Stomach smooth muscle (tissue), 2 donors: Measurements from ENCODE around the gene CGGBP1.
A peak's percentile ranks its signal among the peaks of the same experiment; 100 is the strongest.
"Not testable (repeated sequence)": the region's sequence is repeated elsewhere in the genome, so short reads cannot be mapped to it uniquely, and the experiment has no call there.

ENCODE experiments used
- H3K27ac ChIP-seq: one replicate; pipeline ENCODE4 v1.7.0; 2013; ENCODE audit warnings: mild to moderate bottlenecking, low read length, inconsistent platforms
- H3K27me3 ChIP-seq, 2 donors: one replicate each; pipeline ENCODE4 v1.7.0; 2013; ENCODE audit warnings: low read length in 2 of 2; ENCODE audit not compliant: insufficient read depth in 2 of 2, control insufficient read depth in 1 of 2
- H3K36me3 ChIP-seq, 2 donors: one replicate each; pipeline ENCODE4 v1.7.0; 2013; ENCODE audit warnings: low read length in 2 of 2; ENCODE audit not compliant: control insufficient read depth in 2 of 2, insufficient read depth in 2 of 2
- H3K4me1 ChIP-seq: one replicate; pipeline ENCODE4 v1.7.0; 2013; ENCODE audit warnings: low read length; ENCODE audit not compliant: control insufficient read depth, insufficient read depth
- H3K4me3 ChIP-seq, 2 donors: one replicate each; pipeline ENCODE4 v1.7.0; 2013; ENCODE audit warnings: low read length in 2 of 2
- H3K9ac ChIP-seq, 2 donors: one replicate each; pipeline ENCODE4 v1.7.0; 2013; ENCODE audit warnings: low read length in 2 of 2, mild to moderate bottlenecking in 1 of 2
- H3K9me3 ChIP-seq, 2 donors: one replicate each; pipeline ENCODE4 v1.7.0; 2013; ENCODE audit warnings: low read length in 2 of 2; ENCODE audit not compliant: control insufficient read depth in 2 of 2
- donor health status: healthy.
- donor health status: Pancreatic carcinoma.

CGGBP1 gene

GRCh38 chr3:88034491-88035275, 24.1 kb downstream of the CGGBP1 start:
- H3K4me1 ChIP-seq, result no peaks in the 10 kb centered on the region
- H3K9me3 ChIP-seq, result no peaks in the 10 kb centered on the region
- no peak overlapping the region for H3K4me3 ChIP-seq
- no peak overlapping the region for H3K9ac ChIP-seq
- no peaks in the 10 kb centered on the region for H3K36me3 ChIP-seq
- H3K27me3 ChIP-seq, result no peaks in the 10 kb centered on the region
- H3K27ac ChIP-seq, result no peak overlapping the region

DNA sequence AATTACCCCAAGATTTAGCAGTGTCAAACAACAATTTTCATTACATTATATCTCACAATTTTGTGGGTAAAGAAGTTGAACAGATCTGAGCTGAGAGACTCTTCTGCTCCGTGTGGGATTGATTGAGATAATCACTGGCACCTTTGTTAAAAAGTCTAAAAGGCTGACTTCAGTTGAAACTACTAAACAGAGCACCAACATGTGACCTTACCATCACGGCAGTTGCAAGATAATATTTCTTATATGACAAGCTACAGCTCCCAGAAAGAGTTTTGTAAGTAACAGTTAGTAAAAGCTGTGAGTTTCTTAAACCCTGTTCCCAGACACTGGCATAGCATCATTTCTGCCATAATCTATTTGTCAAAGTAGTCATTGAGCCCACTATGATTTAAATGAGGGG, 25.0 kb downstream of the CGGBP1 start:
- Histone ChIP-seq H3K4me1 (no peaks in the 10 kb centered on the region), H3K27me3 (no peaks in the 10 kb centered on the region), H3K9ac (no peak overlapping the region), H3K4me3 (no peak overlapping the region), H3K36me3 (no peaks in the 10 kb centered on the region), H3K9me3 (no peaks in the 10 kb centered on the region), H3K27ac (no peak overlapping the region)

DNA sequence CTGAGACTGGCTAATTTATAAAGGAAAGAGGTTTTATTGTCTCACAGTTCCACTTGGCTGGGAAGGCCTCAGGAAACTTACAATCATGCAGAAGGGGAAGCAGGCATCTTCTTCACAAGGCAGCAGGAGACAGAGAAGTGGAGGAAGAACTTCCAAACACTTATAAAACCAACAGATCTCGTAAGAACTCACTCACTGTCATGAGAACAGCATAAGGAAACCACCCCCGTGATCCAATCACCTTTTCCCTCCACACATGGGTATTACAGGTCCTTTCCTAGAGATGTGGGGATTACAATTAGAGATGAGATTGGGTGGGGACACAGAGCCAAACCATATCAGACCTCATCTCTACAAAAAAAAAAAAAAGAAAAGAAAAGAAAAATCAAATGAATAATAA, 25.7 kb downstream of the CGGBP1 start:
- H3K9me3 ChIP-seq, result no peaks in the 10 kb centered on the region
- H3K27ac ChIP-seq, result no peak overlapping the region
- H3K27me3 ChIP-seq, result no peaks in the 10 kb centered on the region
- H3K9ac ChIP-seq, result no peak overlapping the region
- H3K4me1 ChIP-seq, result no peaks in the 10 kb centered on the region
- no peaks in the 10 kb centered on the region for H3K36me3 ChIP-seq
- no peak overlapping the region for H3K4me3 ChIP-seq

- Histone ChIP-seq H3K27me3 (no peaks in the 10 kb centered on the region), H3K27ac (peak overlapping the region; percentile 67), H3K4me1 (no peaks in the 10 kb centered on the region), H3K9me3 (no peaks in the 10 kb centered on the region), H3K36me3 (no peaks in the 10 kb centered on the region), H3K4me3 (peak overlapping the region; percentile 42 to 66), H3K9ac (peak overlapping the region; percentile 2 to 12)
Measured at GRCh38 chr3:88032245-88032644, 26.6 kb downstream of the CGGBP1 start.

- H3K9ac ChIP-seq, result peak overlapping the region; percentile 2 to 12
- no peaks in the 10 kb centered on the region for H3K27me3 ChIP-seq
- H3K4me1 ChIP-seq, result no peaks in the 10 kb centered on the region
- H3K36me3 ChIP-seq, result no peaks in the 10 kb centered on the region
- peak overlapping the region; percentile 42 to 66 for H3K4me3 ChIP-seq
- H3K27ac ChIP-seq, result peak overlapping the region; percentile 67
- no peaks in the 10 kb centered on the region for H3K9me3 ChIP-seq
Measured at GRCh38 chr3:88031642-88032077, 27.1 kb downstream of the CGGBP1 start.

DNA sequence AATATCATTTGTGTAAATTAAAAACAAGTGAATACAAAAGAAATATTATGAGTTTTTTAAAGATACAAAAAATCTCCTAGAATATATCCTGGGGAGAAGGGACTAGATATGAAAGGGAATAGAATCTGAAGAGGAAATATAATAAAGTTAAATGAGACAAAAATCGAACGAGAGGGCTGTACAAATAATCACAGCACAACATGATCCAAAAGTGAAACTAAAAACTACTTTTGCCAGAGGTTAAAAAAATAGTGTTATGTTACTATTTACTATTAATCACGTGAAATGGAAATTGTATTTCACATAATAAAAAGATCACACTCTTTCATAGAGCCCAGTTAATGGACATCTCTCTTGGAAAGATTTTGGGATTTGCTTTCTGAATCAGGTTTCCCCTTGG, 28.6 kb downstream of the CGGBP1 start:
- no peak overlapping the region for H3K9ac ChIP-seq
- no peaks in the 10 kb centered on the region for H3K4me1 ChIP-seq
- H3K4me3 ChIP-seq, result no peak overlapping the region
- no peaks in the 10 kb centered on the region for H3K36me3 ChIP-seq
- no peak overlapping the region for H3K27ac ChIP-seq
- peaks cover 0 to 7% of the 10 kb centered on the region in 2 donors for H3K9me3 ChIP-seq
- no peaks in the 10 kb centered on the region for H3K27me3 ChIP-seq

- H3K4me1 ChIP-seq, result no peaks in the 10 kb centered on the region
- H3K4me3 ChIP-seq, result no peak overlapping the region
- H3K36me3 ChIP-seq, result no peaks in the 10 kb centered on the region
- peaks cover 0 to 7% of the 10 kb centered on the region in 2 donors for H3K9me3 ChIP-seq
- no peak overlapping the region for H3K27ac ChIP-seq
- H3K27me3 ChIP-seq, result no peaks in the 10 kb centered on the region
- H3K9ac ChIP-seq, result no peak overlapping the region
Measured at GRCh38 chr3:88028876-88029275, 29.9 kb downstream of the CGGBP1 start.

DNA sequence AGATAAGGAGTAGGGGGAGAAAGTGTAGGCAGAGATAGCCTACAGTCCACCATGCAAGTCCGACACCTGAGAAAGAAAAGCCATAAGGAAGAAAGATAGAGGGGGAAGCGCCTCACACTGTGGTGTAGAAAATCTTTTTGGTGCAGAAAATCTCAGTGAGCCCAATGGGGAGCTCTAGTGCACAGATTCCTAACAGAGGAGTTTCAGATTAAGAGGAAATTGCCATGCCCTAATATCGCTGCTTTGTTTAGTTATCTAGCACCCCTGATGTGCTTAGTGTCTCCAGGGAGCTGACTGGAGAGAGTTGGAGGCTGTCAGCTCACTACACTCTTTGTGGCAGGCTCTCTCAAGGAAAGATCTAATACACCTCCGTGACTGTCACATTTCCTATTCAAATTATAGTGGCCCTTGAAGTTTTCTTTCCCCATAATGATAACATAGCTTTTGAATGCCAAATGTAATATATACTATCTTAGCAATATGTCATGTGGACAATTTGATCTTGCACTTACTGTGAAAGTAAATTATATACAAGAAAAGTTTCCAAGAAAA, 33.7 kb downstream of the CGGBP1 start:
- no peaks in the 10 kb centered on the region for H3K27me3 ChIP-seq
- H3K9ac ChIP-seq, result no peak overlapping the region
- no peak overlapping the region for H3K27ac ChIP-seq
- H3K4me1 ChIP-seq, result no peaks in the 10 kb centered on the region
- peaks cover 0 to 7% of the 10 kb centered on the region in 2 donors for H3K9me3 ChIP-seq
- H3K36me3 ChIP-seq, result no peaks in the 10 kb centered on the region
- H3K4me3 ChIP-seq, result no peak overlapping the region

DNA sequence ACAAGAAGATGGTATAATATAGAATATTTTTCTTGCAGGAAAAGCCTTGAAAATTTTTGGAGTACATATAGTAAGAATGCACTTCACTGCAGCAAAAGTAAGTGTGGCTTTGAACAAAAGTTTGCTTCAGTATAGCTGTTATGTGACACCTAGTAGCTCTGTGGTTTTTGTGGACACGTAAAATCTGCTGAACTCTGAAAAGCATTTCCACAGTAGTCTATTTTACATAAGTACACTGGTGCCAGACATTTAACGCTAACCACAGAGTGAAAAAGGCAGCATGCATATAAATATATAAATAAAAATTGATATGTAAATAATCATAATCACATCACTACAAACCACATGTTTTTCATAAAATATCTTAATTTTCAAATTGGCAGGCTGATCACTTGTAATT, 39.8 kb downstream of the CGGBP1 start:
- Histone ChIP-seq H3K4me1 (no peaks in the 10 kb centered on the region), H3K9ac (no peak overlapping the region), H3K9me3 (no peaks in the 10 kb centered on the region), H3K27ac (no peak overlapping the region), H3K36me3 (no peaks in the 10 kb centered on the region), H3K27me3 (no peaks in the 10 kb centered on the region), H3K4me3 (no peak overlapping the region)

DNA sequence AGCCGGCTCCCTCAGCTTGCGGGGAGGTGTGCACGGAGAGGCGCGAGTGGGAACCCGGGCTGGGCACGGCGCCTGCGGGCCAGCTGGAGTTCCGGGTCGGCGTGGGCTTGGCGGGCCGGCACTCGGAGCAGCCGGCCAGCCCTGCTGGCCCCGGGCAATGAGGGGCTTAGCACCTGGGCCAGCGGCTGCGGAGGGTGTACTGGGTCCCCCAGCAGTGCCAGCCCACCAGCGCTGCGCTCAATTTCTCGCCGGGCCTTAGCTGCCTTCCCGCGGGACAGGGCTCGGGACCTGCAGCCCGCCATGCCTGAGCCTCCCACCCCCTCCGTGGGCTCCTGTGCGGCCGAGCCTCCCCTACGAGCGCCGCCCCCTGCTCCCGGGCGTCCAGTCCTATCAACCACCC, 43.1 kb downstream of the CGGBP1 start:
- H3K4me3 ChIP-seq, H3K36me3 ChIP-seq, H3K9me3 ChIP-seq, H3K9ac ChIP-seq, H3K27ac ChIP-seq, H3K27me3 ChIP-seq, H3K4me1 ChIP-seq: not testable (repeated sequence)

GRCh38 chr3:88013592-88013991, 45.2 kb downstream of the CGGBP1 start:
- Histone ChIP-seq H3K36me3 (no peaks in the 10 kb centered on the region), H3K9ac (no peak overlapping the region), H3K27me3 (no peaks in the 10 kb centered on the region), H3K4me3 (no peak overlapping the region), H3K27ac (no peak overlapping the region), H3K4me1 (no peaks in the 10 kb centered on the region), H3K9me3 (no peaks in the 10 kb centered on the region)
